Transverse colon (tissue), 4 donors: ENCODE data around the gene ZNF93. TPM values are rescaled to one million over a fixed set of nuclear protein-coding genes. Genes with fewer than 3 reads are reported as not detected.
"Not testable (repeated sequence)": the region's sequence is repeated elsewhere in the genome, so short reads cannot be mapped to it uniquely, and the experiment has no call there.

Experiments
- DNase-seq: peaks from one replicate; pipeline ENCODE4 v3.0.0-alpha.2; 2019
- H3K27ac ChIP-seq, 4 donors: fragments of 200-600 bp; sonication (generic); 2 replicates each; pipeline ENCODE4 v1.5.1; 2016 to 2018; ENCODE audit warnings: inconsistent platforms in 4 of 4
- H3K27me3 ChIP-seq: fragments of 200-600 bp; sonication (generic); 2 replicates; pipeline ENCODE4 v1.5.1; 2017; ENCODE audit warnings: inconsistent platforms
- H3K36me3 ChIP-seq, 4 donors: fragments of 200-600 bp; sonication (generic); 2 replicates each; pipeline ENCODE4 v1.5.1; 2017 to 2019; ENCODE audit warnings: inconsistent platforms in 4 of 4
- H3K4me1 ChIP-seq, 4 donors: fragments of 200-600 bp; sonication (generic); 2 replicates each; pipeline ENCODE4 v1.5.1; 2017 to 2020; ENCODE audit warnings: inconsistent platforms in 4 of 4
- H3K4me3 ChIP-seq, 4 donors: fragments of 200-600 bp; sonication (generic); 1 replicate in 1 of 4; 2 replicates in 3 of 4; pipeline versions ENCODE4 v1.5.1 to v1.6.1; 2017 to 2019; ENCODE audit warnings: inconsistent platforms in 4 of 4
- H3K9me3 ChIP-seq, 2 donors: fragments of 200-600 bp; sonication (generic); 2 replicates each; pipeline ENCODE4 v1.5.1; 2017 to 2019; ENCODE audit warnings: inconsistent platforms in 2 of 2
- EP300 ChIP-seq: sonication (generic); formaldehyde crosslinking; IDR thresholded peaks from one replicate; pipeline ENCODE4 v1.6.1; 2017; ENCODE audit warnings: antibody characterized with exemption, low read depth
- POLR2A ChIP-seq: fragments of 450-650 bp; IDR thresholded peaks from one replicate; pipeline ENCODE4 v1.6.1; 2016; ENCODE audit warnings: antibody characterized with exemption, mild to moderate bottlenecking, moderate library complexity
- POLR2AphosphoS5 ChIP-seq, 3 donors: sonication (generic); formaldehyde crosslinking; IDR thresholded peaks; one replicate each; pipeline ENCODE4 v1.6.1; 2016; ENCODE audit warnings: antibody characterized with exemption in 3 of 3
- WGBS, 2 donors: methylation state at CpG; one replicate each; pipeline ENCODE4 v1.1.5; 2018; ENCODE audit warnings: low coverage in 1 of 2; 5-methylcytosine and 5-hydroxymethylcytosine counted together
- in situ Hi-C, 4 donors: fragments of 200-750 bp; cut with MboI; loops; one replicate each; pipeline versions ENCODE4 v1.15.0 to v1.15.1; 2017; ENCODE audit warnings: low sequenced_read_pairs in 3 of 4, low pct_ligation_motif_present in 1 of 4, low pct_unique_long_range_greater_than_20kb in 1 of 4
- intact Hi-C: fragments of 100-400 bp; cut with DNase I; formaldehyde crosslinking; loops from one replicate; pipeline ENCODE4 v1.15.1; 2023; ENCODE audit warnings: low total_unique reads
- total RNA-seq, 4 donors: library from RNA; depleted of rRNA; stranded (reverse); fragments of >200 nt; gene quantifications; one replicate each; pipeline ENCODE4 v1.1.0, GENCODE V29; 2016
- TF ChIP-seq, protein P1 (sequence below), 5 experiments: fragments of 200-600 bp in 3 of 5; fragments of 450-650 bp in 2 of 5; sonication (generic) in 3 of 5; IDR thresholded peaks; 1 replicate in 2 of 5; 2 replicates in 3 of 5; pipeline ENCODE4 v1.5.1; 2016 to 2017; ENCODE audit warnings: antibody characterized with exemption in 5 of 5, inconsistent platforms in 3 of 5, mild to moderate bottlenecking in 2 of 5, moderate library complexity in 1 of 5

ZNF93 gene
- total RNA-seq, 4 donors from 2014 or later, result 0.40 to 5.4 (median 3.8) TPM; not detected in 1

DNA sequence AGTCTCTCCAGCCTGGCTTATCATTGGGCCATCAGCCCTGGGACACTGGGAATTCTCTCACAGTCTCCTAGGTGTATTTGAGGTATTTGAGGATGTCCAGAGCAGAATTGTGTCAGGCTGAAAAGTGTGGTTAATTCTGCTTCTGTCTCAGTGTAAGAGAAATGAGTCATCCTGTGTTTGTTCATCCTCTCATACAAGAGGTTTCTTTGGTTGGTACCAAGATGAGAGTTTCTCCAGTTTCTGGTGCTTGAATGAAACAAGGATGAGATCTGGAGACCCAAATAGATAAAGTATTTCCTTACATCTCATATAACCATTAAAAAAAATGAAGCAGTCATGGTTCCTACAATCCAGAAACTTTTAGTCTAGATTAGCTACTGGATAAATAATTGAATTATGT is 27.4 kb upstream of the ZNF93 start:
- Histone ChIP-seq H3K36me3 (peaks cover 0 to 18% (median 8%) of the 10 kb centered on the region in 4 donors), H3K9me3 (peaks cover 16 to 17% of the 10 kb centered on the region in 2 donors), H3K27ac (no peak overlapping the region), H3K4me3 (no peak overlapping the region), H3K4me1 (peaks cover 0 to 3% (median under 1%) of the 10 kb centered on the region in 4 donors), H3K27me3 (no peaks in the 10 kb centered on the region)
- DNase-seq, result no peak
- intact Hi-C loops (no loop called here), in situ Hi-C loops (no loop called here)
- no peak for TF ChIP-seq EP300
- TF ChIP-seq POLR2AphosphoS5 (IDR thresholded peaks at IDR 0.05), result no peak
- TF ChIP-seq, protein P1, sequence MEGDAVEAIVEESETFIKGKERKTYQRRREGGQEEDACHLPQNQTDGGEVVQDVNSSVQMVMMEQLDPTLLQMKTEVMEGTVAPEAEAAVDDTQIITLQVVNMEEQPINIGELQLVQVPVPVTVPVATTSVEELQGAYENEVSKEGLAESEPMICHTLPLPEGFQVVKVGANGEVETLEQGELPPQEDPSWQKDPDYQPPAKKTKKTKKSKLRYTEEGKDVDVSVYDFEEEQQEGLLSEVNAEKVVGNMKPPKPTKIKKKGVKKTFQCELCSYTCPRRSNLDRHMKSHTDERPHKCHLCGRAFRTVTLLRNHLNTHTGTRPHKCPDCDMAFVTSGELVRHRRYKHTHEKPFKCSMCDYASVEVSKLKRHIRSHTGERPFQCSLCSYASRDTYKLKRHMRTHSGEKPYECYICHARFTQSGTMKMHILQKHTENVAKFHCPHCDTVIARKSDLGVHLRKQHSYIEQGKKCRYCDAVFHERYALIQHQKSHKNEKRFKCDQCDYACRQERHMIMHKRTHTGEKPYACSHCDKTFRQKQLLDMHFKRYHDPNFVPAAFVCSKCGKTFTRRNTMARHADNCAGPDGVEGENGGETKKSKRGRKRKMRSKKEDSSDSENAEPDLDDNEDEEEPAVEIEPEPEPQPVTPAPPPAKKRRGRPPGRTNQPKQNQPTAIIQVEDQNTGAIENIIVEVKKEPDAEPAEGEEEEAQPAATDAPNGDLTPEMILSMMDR (IDR thresholded peaks at IDR 0.05), result no peak
- no peak for TF ChIP-seq POLR2A

DNA sequence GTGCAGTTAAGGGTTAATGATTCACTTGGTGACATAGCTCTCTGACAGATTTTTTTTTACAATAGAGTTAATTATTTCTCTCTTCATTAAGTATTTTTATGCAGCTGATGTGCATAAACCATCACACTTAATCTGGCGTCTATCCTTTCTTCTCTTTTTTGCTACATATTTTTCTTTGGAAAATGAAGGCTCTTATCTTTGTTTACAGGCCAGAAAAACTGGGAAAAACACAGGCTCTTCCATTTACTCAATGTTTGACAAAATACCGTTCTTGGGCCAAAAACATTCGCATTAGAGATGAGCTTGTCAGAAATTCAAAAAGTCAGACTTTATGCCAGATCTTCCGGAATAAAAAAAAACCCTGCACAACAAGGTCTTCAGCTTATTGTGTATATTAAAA is 23.0 kb upstream of the ZNF93 start:
- TF ChIP-seq POLR2AphosphoS5 (IDR thresholded peaks at IDR 0.05) (no peak), POLR2A (no peak), EP300 (no peak)
- TF ChIP-seq, protein P1 (IDR thresholded peaks at IDR 0.05), result no peak
- Histone ChIP-seq H3K9me3 (peaks cover 19 to 22% of the 10 kb centered on the region in 2 donors), H3K4me3 (no peak overlapping the region), H3K36me3 (peaks cover 0 to 61% (median 21%) of the 10 kb centered on the region in 4 donors), H3K4me1 (no peaks in the 10 kb centered on the region), H3K27ac (no peak overlapping the region), H3K27me3 (no peaks in the 10 kb centered on the region)
- DNase-seq, result no peak
- WGBS, 2 donors, result 79 to 82% methylated on average over 4 of the region's 4 CpGs
- in situ Hi-C loops, result no loop called here
- intact Hi-C loops, result no loop called here

DNA sequence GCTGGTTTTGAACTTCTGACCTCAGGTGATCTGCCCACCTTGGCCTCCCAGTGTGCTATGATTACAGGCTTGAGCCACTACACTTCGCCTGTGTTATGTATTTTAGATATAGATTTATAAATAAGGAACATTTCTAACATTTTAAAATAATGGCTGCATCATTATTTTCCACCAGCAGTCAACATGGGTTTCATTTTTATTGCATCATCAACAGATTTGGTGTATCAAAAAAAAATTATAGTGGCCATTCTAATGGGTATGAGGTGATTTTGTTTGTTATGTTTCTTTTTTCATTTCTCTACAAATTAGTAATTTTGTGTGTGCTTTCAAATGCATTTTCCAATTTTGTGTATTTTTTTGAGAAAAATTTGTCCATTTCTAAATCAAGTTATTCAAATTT is 16.2 kb upstream of the ZNF93 start:
- in situ Hi-C loops (no loop called here), intact Hi-C loops (no loop called here)
- no peaks in the 10 kb centered on the region for H3K27me3 ChIP-seq
- 97 to 100% methylated on average over 1 of the region's 1 CpG for WGBS, 2 donors
- H3K9me3 ChIP-seq, result peaks cover 23 to 64% of the 10 kb centered on the region in 2 donors
- H3K4me3 ChIP-seq, result no peak overlapping the region
- H3K4me1 ChIP-seq, result no peaks in the 10 kb centered on the region
- H3K27ac ChIP-seq, result no peak overlapping the region
- no peak for DNase-seq
- peaks cover 0 to 81% (median 27%) of the 10 kb centered on the region in 4 donors for H3K36me3 ChIP-seq
- TF ChIP-seq EP300 (no peak), POLR2AphosphoS5 (IDR thresholded peaks at IDR 0.05) (no peak)
- TF ChIP-seq, protein P1 (IDR thresholded peaks at IDR 0.05), result no peak

DNA sequence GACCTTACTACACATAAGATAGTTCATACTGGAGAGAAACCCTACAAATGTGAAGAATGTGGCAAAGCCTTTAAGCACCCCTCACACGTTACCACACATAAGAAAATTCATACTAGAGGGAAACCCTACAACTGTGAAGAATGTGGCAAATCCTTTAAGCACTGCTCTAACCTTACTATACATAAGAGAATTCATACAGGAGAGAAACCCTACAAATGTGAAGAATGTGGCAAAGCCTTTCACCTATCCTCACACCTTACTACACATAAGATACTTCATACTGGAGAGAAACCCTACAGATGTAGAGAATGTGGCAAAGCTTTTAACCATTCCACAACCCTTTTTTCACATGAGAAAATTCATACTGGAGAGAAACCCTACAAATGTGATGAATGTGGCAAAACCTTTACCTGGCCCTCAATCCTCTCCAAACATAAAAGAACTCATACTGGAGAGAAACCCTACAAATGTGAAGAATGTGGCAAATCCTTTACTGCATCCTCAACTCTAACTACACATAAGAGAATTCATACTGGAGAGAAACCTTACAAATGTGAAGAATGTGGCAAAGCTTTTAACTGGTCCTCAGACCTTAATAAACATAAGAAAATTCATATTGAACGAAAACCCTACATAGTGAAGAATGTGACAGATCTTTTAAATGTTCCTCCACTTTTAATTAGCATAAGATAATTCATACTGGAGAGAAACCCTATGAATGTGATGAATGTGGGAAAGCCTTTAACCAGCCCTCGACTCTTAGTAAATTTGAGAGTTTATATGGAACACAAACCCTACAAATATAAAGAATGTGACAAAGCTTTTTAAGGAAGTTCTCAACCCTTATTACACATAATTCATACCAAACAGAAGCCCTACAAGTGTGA is 8.4 kb upstream of the ZNF93 start:
- DNase-seq, in situ Hi-C loops, H3K4me3 ChIP-seq, intact Hi-C loops, H3K27me3 ChIP-seq, H3K27ac ChIP-seq, H3K4me1 ChIP-seq: not testable (repeated sequence)
- H3K9me3 ChIP-seq, result peaks cover 65 to 92% of the 10 kb centered on the region in 2 donors
- H3K36me3 ChIP-seq, result peaks cover 0 to 59% (median 30%) of the 10 kb centered on the region in 4 donors
- 89 to 95% methylated on average over 2 to 3 of the region's 3 CpGs for WGBS, 2 donors
